Measurements from ENCODE around the gene ASNS. TPM values are rescaled to one million over a fixed set of nuclear protein-coding genes. Genes with fewer than 3 reads are reported as not detected.

Gene ASNS
- total RNA-seq, 1 donor from 2014 or later, result 25.3 TPM

- peak overlapping the region; percentile 75 for H3K27ac ChIP-seq
- H3K36me3 ChIP-seq, result peaks cover 23% of the 10 kb centered on the region
- DNase-seq (no peak), ATAC-seq (peak; percentile 47 to 58)
- TF ChIP-seq, protein P1, sequence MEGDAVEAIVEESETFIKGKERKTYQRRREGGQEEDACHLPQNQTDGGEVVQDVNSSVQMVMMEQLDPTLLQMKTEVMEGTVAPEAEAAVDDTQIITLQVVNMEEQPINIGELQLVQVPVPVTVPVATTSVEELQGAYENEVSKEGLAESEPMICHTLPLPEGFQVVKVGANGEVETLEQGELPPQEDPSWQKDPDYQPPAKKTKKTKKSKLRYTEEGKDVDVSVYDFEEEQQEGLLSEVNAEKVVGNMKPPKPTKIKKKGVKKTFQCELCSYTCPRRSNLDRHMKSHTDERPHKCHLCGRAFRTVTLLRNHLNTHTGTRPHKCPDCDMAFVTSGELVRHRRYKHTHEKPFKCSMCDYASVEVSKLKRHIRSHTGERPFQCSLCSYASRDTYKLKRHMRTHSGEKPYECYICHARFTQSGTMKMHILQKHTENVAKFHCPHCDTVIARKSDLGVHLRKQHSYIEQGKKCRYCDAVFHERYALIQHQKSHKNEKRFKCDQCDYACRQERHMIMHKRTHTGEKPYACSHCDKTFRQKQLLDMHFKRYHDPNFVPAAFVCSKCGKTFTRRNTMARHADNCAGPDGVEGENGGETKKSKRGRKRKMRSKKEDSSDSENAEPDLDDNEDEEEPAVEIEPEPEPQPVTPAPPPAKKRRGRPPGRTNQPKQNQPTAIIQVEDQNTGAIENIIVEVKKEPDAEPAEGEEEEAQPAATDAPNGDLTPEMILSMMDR (IDR thresholded peaks at IDR 0.05), result no peak
- H3K9me3 ChIP-seq, result no peaks in the 10 kb centered on the region
- intact Hi-C loops (cut with DNase I), result no loop called here
- peaks cover 16% of the 10 kb centered on the region for H3K4me1 ChIP-seq
- H3K27me3 ChIP-seq (ENCODE audit: low read depth), result no peaks in the 10 kb centered on the region
- peak overlapping the region; percentile 82 for H3K4me3 ChIP-seq
Observed at GRCh38 chr7:97871659-97872024, 566 bp downstream of the ASNS start.

DNA sequence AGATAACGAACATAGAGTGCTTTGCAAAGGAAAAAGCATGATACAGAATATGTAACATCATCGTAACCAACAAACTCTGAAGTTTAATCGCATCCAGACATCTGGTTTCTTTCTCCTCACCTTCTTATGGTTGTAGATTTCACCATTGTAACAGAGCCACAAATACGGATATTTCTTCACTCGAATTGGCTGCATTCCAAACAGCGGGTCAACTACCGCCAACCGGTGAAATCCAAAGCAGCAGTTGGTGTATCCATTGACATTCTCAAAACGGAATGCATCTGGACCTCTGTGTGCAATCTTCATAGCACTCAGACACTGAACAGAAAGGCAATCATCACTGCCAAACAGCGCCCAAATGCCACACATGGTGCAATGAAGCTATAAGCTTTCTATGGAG is 3.4 kb downstream of the ASNS start:
- Histone ChIP-seq H3K27ac (no peak overlapping the region), H3K36me3 (peaks cover 23% of the 10 kb centered on the region), H3K4me1 (peaks cover 16% of the 10 kb centered on the region), H3K9me3 (no peaks in the 10 kb centered on the region), H3K27me3 (ENCODE audit: low read depth) (no peaks in the 10 kb centered on the region), H3K4me3 (no peak overlapping the region)
- TF ChIP-seq, protein P1 (IDR thresholded peaks at IDR 0.05), result no peak
- intact Hi-C loops (cut with DNase I), result no loop called here
- ATAC-seq (no peak), DNase-seq (no peak)

DNA sequence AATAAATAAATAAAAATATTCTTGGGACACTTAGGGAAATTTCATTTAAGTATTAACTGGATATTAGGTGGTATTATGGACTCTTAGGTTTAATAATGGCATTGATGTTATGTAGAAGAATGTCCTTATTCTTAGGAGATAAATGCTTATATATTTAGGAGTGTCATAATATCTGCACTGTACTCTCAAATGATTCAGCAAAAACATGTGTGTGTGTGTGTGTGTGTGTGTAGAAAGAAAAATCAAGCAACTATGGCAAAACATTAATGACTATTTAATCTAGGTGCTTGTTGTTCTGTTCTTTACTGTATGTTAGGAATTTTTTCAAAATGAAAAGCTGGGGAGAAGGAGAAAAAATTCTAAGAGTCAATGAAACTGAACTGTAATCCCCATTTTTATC is 3.9 kb downstream of the ASNS start:
- Histone ChIP-seq H3K4me3 (no peak overlapping the region), H3K9me3 (no peaks in the 10 kb centered on the region), H3K36me3 (peaks cover 26% of the 10 kb centered on the region), H3K27ac (no peak overlapping the region), H3K27me3 (ENCODE audit: low read depth) (no peaks in the 10 kb centered on the region), H3K4me1 (peaks cover 16% of the 10 kb centered on the region)
- DNase-seq (no peak), ATAC-seq (no peak)
- TF ChIP-seq, protein P1 (IDR thresholded peaks at IDR 0.05), result no peak
- intact Hi-C loops (cut with DNase I), result no loop called here

- TF ChIP-seq, protein P1 (IDR thresholded peaks at IDR 0.05), result no peak
- ATAC-seq (no peak), DNase-seq (no peak)
- intact Hi-C loops (cut with DNase I), result no loop called here
- Histone ChIP-seq H3K9me3 (no peaks in the 10 kb centered on the region), H3K36me3 (peaks cover 31% of the 10 kb centered on the region), H3K27me3 (ENCODE audit: low read depth) (no peaks in the 10 kb centered on the region), H3K4me1 (no peaks in the 10 kb centered on the region), H3K27ac (no peak overlapping the region), H3K4me3 (no peak overlapping the region)
Observed at GRCh38 chr7:97865104-97865503, 7.1 kb downstream of the ASNS start.

DNA sequence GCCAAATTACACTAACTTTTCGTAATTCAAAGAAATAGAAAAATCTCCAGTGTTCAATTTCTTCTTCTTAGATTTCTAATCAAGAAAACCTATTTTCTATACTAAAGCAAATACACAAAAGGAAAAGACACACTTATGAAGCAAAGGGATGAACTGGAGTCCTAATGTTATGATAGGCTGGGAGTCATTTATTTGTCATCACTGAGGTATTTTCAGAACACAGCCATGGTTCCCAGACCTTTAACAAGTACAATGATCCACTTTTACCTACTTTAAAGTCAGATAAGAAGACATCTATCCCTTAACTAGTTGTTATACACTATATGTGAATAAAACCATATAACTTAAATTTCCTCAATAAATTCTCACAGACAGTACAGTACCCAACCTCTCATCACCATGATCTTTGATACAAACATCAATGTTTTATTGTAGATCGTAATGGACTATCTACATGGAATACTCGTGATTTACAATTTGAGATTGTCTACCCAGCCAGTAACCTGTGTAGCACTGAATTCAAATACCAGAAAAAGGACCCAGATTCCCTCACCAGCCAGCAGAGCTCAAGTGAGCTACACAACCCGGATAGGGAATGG is 12.5 kb downstream of the ASNS start:
- intact Hi-C loops (cut with DNase I), result no loop called here
- Histone ChIP-seq H3K4me1 (no peaks in the 10 kb centered on the region), H3K36me3 (peaks cover 34% of the 10 kb centered on the region), H3K27me3 (ENCODE audit: low read depth) (no peaks in the 10 kb centered on the region), H3K4me3 (no peak overlapping the region), H3K27ac (no peak overlapping the region), H3K9me3 (no peaks in the 10 kb centered on the region)
- TF ChIP-seq, protein P1 (IDR thresholded peaks at IDR 0.05), result no peak
- ATAC-seq, result no peak
- no peak for DNase-seq
